ENCODE data around the gene REEP1. TPM values are rescaled to one million over a fixed set of nuclear protein-coding genes. Genes with fewer than 3 reads are reported as not detected.

The REEP1 gene
- total RNA-seq, 1 donor from 2014 or later, result 6.4 TPM

DNA sequence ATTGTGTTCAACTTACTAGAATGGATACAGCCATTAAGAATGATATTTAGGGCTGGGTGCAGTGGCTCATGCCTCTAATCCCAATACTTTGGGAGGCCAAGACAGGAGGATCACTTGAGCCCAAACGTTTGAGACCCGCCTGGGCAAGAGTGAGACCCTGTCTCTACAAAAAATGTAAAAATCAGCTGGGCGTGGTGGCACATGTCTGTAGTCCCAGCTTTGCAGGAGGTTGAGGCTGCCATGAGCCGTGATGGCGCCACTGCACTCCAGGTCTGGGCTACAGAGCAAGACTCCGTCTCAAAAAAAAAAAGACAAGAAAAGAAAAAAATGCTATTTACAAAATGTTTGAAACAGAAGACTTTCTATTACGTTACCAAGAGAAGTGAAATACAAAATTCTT, 30.0 kb downstream of the REEP1 start:
- H3K36me3 ChIP-seq, result no peaks in the 10 kb centered on the region
- H3K27ac ChIP-seq, result no peak overlapping the region
- peaks cover 0 to 3% of the 10 kb centered on the region in 2 donors for H3K4me1 ChIP-seq
- TF ChIP-seq, protein P1, sequence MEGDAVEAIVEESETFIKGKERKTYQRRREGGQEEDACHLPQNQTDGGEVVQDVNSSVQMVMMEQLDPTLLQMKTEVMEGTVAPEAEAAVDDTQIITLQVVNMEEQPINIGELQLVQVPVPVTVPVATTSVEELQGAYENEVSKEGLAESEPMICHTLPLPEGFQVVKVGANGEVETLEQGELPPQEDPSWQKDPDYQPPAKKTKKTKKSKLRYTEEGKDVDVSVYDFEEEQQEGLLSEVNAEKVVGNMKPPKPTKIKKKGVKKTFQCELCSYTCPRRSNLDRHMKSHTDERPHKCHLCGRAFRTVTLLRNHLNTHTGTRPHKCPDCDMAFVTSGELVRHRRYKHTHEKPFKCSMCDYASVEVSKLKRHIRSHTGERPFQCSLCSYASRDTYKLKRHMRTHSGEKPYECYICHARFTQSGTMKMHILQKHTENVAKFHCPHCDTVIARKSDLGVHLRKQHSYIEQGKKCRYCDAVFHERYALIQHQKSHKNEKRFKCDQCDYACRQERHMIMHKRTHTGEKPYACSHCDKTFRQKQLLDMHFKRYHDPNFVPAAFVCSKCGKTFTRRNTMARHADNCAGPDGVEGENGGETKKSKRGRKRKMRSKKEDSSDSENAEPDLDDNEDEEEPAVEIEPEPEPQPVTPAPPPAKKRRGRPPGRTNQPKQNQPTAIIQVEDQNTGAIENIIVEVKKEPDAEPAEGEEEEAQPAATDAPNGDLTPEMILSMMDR (IDR thresholded peaks at IDR 0.05), result no peak
- H3K27me3 ChIP-seq, result no peaks in the 10 kb centered on the region
- no peaks in the 10 kb centered on the region for H3K9me3 ChIP-seq
- no peak for DNase-seq (ENCODE audit: low spot score in 2 of 2)
- intact Hi-C loops (cut with DNase I), result no loop called here
- no peak overlapping the region for H3K4me3 ChIP-seq

DNA sequence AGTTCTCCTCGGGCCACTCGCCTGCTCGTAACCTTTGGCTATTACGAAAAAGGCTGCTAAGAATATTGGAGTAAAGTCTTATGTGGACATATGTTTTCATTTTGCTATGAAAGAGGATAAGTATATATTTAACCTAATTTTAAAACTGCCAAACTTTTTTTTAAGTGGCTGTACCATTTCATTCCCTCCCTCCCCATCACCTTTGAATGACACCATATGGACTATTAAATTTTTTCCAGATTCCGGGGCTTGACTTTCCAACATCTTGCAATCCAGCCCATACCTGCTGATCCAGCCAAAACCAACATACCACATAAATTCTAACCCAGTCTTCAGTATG, 31.5 kb downstream of the REEP1 start:
- TF ChIP-seq, protein P1 (IDR thresholded peaks at IDR 0.05), result no peak
- H3K36me3 ChIP-seq, result no peaks in the 10 kb centered on the region
- no peak overlapping the region for H3K4me3 ChIP-seq
- DNase-seq (ENCODE audit: low spot score in 2 of 2), result no peak
- H3K27ac ChIP-seq, result no peak overlapping the region
- H3K9me3 ChIP-seq, result no peaks in the 10 kb centered on the region
- peaks cover 0 to 3% of the 10 kb centered on the region in 2 donors for H3K4me1 ChIP-seq
- intact Hi-C loops (cut with DNase I), result no loop called here
- no peaks in the 10 kb centered on the region for H3K27me3 ChIP-seq

DNA sequence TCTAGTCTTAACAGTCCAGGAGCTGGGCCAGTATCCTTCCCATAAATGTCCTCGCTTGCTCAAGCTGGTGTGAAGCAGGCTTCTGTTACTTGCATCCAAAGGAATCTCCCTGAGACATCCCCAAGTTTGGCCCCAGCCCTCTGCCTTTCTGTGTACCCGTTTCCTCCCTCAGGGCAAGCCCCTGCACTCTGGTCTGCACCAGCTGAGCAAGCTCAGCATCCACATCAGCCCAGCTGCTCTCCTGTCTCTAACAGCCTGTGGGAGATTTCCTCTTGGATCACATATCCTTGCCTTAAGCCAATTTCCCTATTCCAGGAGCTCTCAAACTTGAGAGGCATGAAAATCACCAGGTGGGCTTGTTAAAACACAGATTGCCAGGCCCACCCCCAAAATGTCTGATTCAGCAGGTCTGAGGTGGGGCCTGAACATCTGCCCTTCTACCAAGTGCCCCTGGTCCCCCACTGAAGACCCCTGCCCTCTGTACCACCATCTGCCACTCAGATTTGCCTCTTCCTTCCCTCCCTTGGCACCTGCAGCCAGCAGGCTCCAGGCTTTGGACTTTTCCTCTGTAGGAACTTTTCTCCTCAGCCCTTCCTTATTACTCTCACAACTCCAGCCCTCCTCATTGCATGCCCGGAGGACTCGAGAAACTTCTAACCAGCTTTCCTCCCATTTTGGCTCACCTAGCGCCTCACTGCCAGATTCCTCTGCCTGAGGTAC, 32.1 kb downstream of the REEP1 start:
- no peaks in the 10 kb centered on the region for H3K9me3 ChIP-seq
- H3K4me1 ChIP-seq, result peaks cover 0 to 3% of the 10 kb centered on the region in 2 donors
- no peak for DNase-seq (ENCODE audit: low spot score in 2 of 2)
- TF ChIP-seq, protein P1 (IDR thresholded peaks at IDR 0.05), result no peak
- H3K27ac ChIP-seq, result no peak overlapping the region
- H3K36me3 ChIP-seq, result no peaks in the 10 kb centered on the region
- H3K4me3 ChIP-seq, result no peak overlapping the region
- H3K27me3 ChIP-seq, result no peaks in the 10 kb centered on the region
- intact Hi-C loops (cut with DNase I), result no loop called here

DNA sequence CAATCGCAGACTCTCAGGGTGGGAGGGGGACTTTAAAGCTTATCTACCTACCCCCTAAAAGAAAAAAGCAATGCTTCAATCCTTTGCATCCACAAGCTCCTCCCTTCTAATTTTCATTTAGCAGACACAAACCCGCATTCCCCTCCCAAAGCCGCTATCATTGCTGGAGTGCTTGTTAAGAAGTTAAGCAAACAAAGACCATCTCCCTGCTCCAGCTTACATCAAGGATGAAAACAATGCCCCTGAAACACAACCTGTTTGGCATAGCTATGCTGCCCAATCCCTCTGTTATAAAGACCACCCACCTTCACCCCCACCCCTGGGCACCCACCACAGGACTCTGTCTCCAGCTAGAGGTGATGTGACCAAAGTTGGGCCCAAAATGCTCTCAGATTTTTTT, 33.0 kb downstream of the REEP1 start:
- Histone ChIP-seq H3K4me3 (no peak overlapping the region), H3K27ac (no peak overlapping the region), H3K27me3 (no peaks in the 10 kb centered on the region), H3K36me3 (no peaks in the 10 kb centered on the region), H3K4me1 (peaks cover 0 to 3% of the 10 kb centered on the region in 2 donors), H3K9me3 (no peaks in the 10 kb centered on the region)
- intact Hi-C loops (cut with DNase I), result no loop called here
- TF ChIP-seq, protein P1 (IDR thresholded peaks at IDR 0.05), result no peak
- DNase-seq (ENCODE audit: low spot score in 2 of 2), result no peak

DNA sequence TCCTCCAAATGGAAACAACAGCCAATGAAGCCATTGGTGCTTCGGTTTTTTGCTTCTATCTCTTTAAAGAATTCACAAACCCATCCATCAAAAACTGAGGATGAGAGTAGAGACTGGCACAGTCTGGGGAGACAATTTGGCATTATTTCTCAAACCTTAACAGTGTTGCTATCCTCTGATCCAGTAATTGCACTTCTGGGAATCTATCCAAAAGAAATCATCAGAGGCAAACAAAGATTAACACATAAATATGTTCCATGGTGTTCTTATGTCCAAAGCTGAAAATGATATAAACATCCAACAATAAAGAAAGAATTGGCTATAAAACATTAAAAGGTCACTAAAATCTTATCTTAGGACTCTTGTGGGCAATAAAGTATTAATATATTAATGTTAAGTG, 35.1 kb downstream of the REEP1 start:
- Histone ChIP-seq H3K9me3 (no peaks in the 10 kb centered on the region), H3K27ac (no peak overlapping the region), H3K36me3 (no peaks in the 10 kb centered on the region), H3K4me3 (no peak overlapping the region), H3K4me1 (peaks cover 8 to 21% of the 10 kb centered on the region in 2 donors), H3K27me3 (no peaks in the 10 kb centered on the region)
- DNase-seq (ENCODE audit: low spot score in 2 of 2), result no peak
- TF ChIP-seq, protein P1 (IDR thresholded peaks at IDR 0.05), result no peak
- intact Hi-C loops (cut with DNase I), result no loop called here
